SK-N-SH (cell line): Measurements from ENCODE around the gene CHPF. TPM values are rescaled to one million over a fixed set of nuclear protein-coding genes. Genes with fewer than 3 reads are reported as not detected.

Experiments used
- CTCF ChIA-PET: fragments of 300-600, 350-600 bp; formaldehyde crosslinking; extraction: SDS; loops from one replicate; lab custom pipeline; 2021; lab: Yijun Ruan, JAX
- POLR2A ChIA-PET: fragments of 350-600 bp; sonication (Branson Sonifier 250); formaldehyde crosslinking; extraction: SDS; loops from one replicate; lab custom pipeline; 2020; ENCODE audit warnings: antibody characterized with exemption, inconsistent platforms; lab: Yijun Ruan, JAX
- DNase-seq: peaks from one replicate; pipeline ENCODE4 v3.0.0; 2012
- H2AFZ ChIP-seq: fragments of 200-600 bp; sonication (generic); 2 replicates; pipeline ENCODE4 v1.8.1; 2016; ENCODE audit warnings: antibody characterized with exemption, mild to moderate bottlenecking, low read depth
- H3F3A ChIP-seq: fragments of 200-600 bp; sonication (generic); replicated peaks from 2 replicates; pipeline ENCODE3; 2016; ENCODE audit warnings: antibody characterized with exemption, mild to moderate bottlenecking; ENCODE audit not compliant: insufficient read depth
- H3K27ac ChIP-seq, 2 experiments: fragments of 200-500 bp in 1 of 2; fragments of 200-600 bp in 1 of 2; sonication (Bioruptor generic) in 1 of 2; sonication (generic), shearing (Covaris generic) in 1 of 2; 2 replicates each; pipeline versions ENCODE4 v1.5.1 to v1.6.1; 2014 to 2016; ENCODE audit warnings: low read depth in 2 of 2, inconsistent platforms in 1 of 2, low read length in 1 of 2, mild to moderate bottlenecking in 1 of 2, mixed read lengths in 1 of 2
- H3K27me3 ChIP-seq: fragments of 200-600 bp; sonication (generic), shearing (Covaris generic); 2 replicates; pipeline ENCODE4 v1.6.1; 2016; ENCODE audit warnings: mixed run types; ENCODE audit not compliant: insufficient read depth
- H3K36me3 ChIP-seq, 2 experiments: fragments of 200-500 bp in 1 of 2; fragments of 200-600 bp in 1 of 2; sonication (Bioruptor generic) in 1 of 2; sonication (generic) in 1 of 2; replicated peaks in 1 of 2; 2 replicates each; pipeline versions ENCODE3 to v1.5.1; 2014 to 2016; ENCODE audit warnings: low read length in 1 of 2, mild to moderate bottlenecking in 1 of 2; ENCODE audit not compliant: insufficient read depth in 2 of 2, control insufficient read depth in 1 of 2
- H3K4me1 ChIP-seq, 2 experiments: fragments of 200-500 bp in 1 of 2; fragments of 200-600 bp in 1 of 2; sonication (Bioruptor generic) in 1 of 2; sonication (generic), shearing (Covaris generic) in 1 of 2; 2 replicates each; pipeline versions ENCODE4 v1.5.1 to v1.6.1; 2014 to 2016; ENCODE audit warnings: low read depth in 1 of 2, low read length in 1 of 2, mixed run types in 1 of 2; ENCODE audit not compliant: insufficient read depth in 2 of 2, control insufficient read depth in 1 of 2
- H3K4me2 ChIP-seq: fragments of 200-600 bp; sonication (generic), shearing (Covaris generic); 2 replicates; pipeline ENCODE4 v1.6.1; 2017; ENCODE audit warnings: mixed run types
- H3K4me3 ChIP-seq, 2 experiments: fragments of 200-500 bp in 1 of 2; fragments of 200-600 bp in 1 of 2; sonication (Bioruptor generic) in 1 of 2; sonication (generic), shearing (Covaris generic) in 1 of 2; 2 replicates each; pipeline versions ENCODE4 v1.5.1 to v1.8.1; 2014 to 2016; ENCODE audit warnings: low read depth in 2 of 2, inconsistent platforms in 1 of 2, low read length in 1 of 2, mild to moderate bottlenecking in 1 of 2, mixed read lengths in 1 of 2, moderate library complexity in 1 of 2
- H3K79me2 ChIP-seq: fragments of 200-600 bp; sonication (generic); 2 replicates; pipeline ENCODE4 v1.8.1; 2017; ENCODE audit warnings: mild to moderate bottlenecking; ENCODE audit not compliant: insufficient read depth
- H3K9ac ChIP-seq: fragments of 200-600 bp; sonication (generic); 2 replicates; pipeline ENCODE4 v1.6.1; 2017; ENCODE audit warnings: mixed run types
- H3K9me2 ChIP-seq: fragments of 200-600 bp; sonication (generic); 2 replicates; pipeline ENCODE4 v1.6.1; 2017; ENCODE audit warnings: mixed run types
- H3K9me3 ChIP-seq: fragments of 200-600 bp; sonication (generic); 2 replicates; pipeline ENCODE4 v1.6.1; 2017; ENCODE audit warnings: mixed run types, mild to moderate bottlenecking, moderate library complexity
- H4K20me1 ChIP-seq: fragments of 200-600 bp; sonication (generic); 2 replicates; pipeline ENCODE4 v1.6.1; 2017; ENCODE audit warnings: mild to moderate bottlenecking, mixed run types; ENCODE audit not compliant: insufficient read depth
- CHD2 ChIP-seq: fragments of 150-350 bp; IDR thresholded peaks from 2 replicates; pipeline ENCODE4 v1.6.1; 2018; ENCODE audit warnings: low read length; ENCODE audit not compliant: partially characterized antibody
- EZH2phosphoT487 ChIP-seq: fragments of 200-600 bp; sonication (generic); IDR thresholded peaks from 2 replicates; pipeline ENCODE4 v1.6.1; 2017; ENCODE audit warnings: low read depth, mixed run types, mild to moderate bottlenecking, antibody characterized with exemption, moderate library complexity, borderline replicate concordance
- GATA2 ChIP-seq: sonication (generic); formaldehyde crosslinking; IDR thresholded peaks from 2 replicates; pipeline ENCODE4 v1.5.0; 2020; ENCODE audit warnings: mild to moderate bottlenecking, missing genetic modification reagents
- MEF2A ChIP-seq: IDR thresholded peaks from 2 replicates; pipeline ENCODE4 v1.4.0; 2012; ENCODE audit warnings: low read depth, borderline replicate concordance
- MXI1 ChIP-seq: IDR thresholded peaks from 2 replicates; pipeline ENCODE4 v1.6.1; 2012; ENCODE audit warnings: mild to moderate bottlenecking, low read depth, low read length, improper control_type of control experiment
- NFIC ChIP-seq: IDR thresholded peaks from 2 replicates; pipeline ENCODE4 v1.4.0; 2012; ENCODE audit warnings: borderline replicate concordance
- NRF1 ChIP-seq: IDR thresholded peaks from 2 replicates; pipeline ENCODE4 v1.6.1; 2012; ENCODE audit warnings: low read depth, mild to moderate bottlenecking, low read length
- POLR2AphosphoS5 ChIP-seq: IDR thresholded peaks from 2 replicates; pipeline ENCODE4 v1.6.1; 2012; ENCODE audit warnings: low read depth, low read length
- RCOR1 ChIP-seq: fragments of 150-350 bp; IDR thresholded peaks from 2 replicates; pipeline ENCODE4 v1.6.1; 2017; ENCODE audit warnings: antibody characterized with exemption, low read length
- SIN3A ChIP-seq: IDR thresholded peaks from 2 replicates; pipeline ENCODE4 v1.6.1; 2012; ENCODE audit warnings: low read depth, mild to moderate bottlenecking, low read length, moderate library complexity, borderline replicate concordance
- TAF1 ChIP-seq: IDR thresholded peaks from 2 replicates; pipeline ENCODE4 v1.6.1; 2012; ENCODE audit warnings: low read depth, mild to moderate bottlenecking, low read length, moderate library complexity, borderline replicate concordance
- TCF12 ChIP-seq: IDR thresholded peaks from 2 replicates; pipeline ENCODE4 v1.4.0; 2012
- WGBS: methylation state at CpG from one replicate; pipeline ENCODE4 v1.1.6; 2017; ENCODE audit warnings: low lambda C conversion rate; 5-methylcytosine and 5-hydroxymethylcytosine counted together
- polyA plus RNA-seq, 3 experiments: library from polyadenylated mRNA; depleted of rRNA; stranded (reverse); fragments of >200 nt; gene quantifications; 2 replicates each; pipeline ENCODE4 v1.2.3, GENCODE V29; 2012
- TF ChIP-seq, protein P1 (sequence below): fragments of 150-350 bp; IDR thresholded peaks from 2 replicates; pipeline ENCODE4 v1.6.1; 2017; ENCODE audit warnings: antibody characterized with exemption, low read length, low read depth, borderline replicate concordance
- TF ChIP-seq, protein P2 (sequence below): IDR thresholded peaks from 2 replicates; pipeline ENCODE4; 2012
- TF ChIP-seq, protein P3 (sequence below): fragments of 200-600 bp; sonication (generic); IDR thresholded peaks from 2 replicates; pipeline ENCODE4 v1.6.1; 2017; ENCODE audit warnings: antibody characterized with exemption, mild to moderate bottlenecking, moderate library complexity
- TF ChIP-seq, protein P4 (sequence below): IDR thresholded peaks from 2 replicates; pipeline ENCODE4 v1.4.0; 2012; ENCODE audit warnings: low read depth
- TF ChIP-seq, protein P5 (sequence below): IDR thresholded peaks from 2 replicates; pipeline ENCODE4 v1.4.0; 2012; ENCODE audit warnings: low read depth, borderline replicate concordance

The CHPF gene
- polyA plus RNA-seq, 1 of the 3 experiments (the other 2 are of a cell fraction): 141 TPM

DNA sequence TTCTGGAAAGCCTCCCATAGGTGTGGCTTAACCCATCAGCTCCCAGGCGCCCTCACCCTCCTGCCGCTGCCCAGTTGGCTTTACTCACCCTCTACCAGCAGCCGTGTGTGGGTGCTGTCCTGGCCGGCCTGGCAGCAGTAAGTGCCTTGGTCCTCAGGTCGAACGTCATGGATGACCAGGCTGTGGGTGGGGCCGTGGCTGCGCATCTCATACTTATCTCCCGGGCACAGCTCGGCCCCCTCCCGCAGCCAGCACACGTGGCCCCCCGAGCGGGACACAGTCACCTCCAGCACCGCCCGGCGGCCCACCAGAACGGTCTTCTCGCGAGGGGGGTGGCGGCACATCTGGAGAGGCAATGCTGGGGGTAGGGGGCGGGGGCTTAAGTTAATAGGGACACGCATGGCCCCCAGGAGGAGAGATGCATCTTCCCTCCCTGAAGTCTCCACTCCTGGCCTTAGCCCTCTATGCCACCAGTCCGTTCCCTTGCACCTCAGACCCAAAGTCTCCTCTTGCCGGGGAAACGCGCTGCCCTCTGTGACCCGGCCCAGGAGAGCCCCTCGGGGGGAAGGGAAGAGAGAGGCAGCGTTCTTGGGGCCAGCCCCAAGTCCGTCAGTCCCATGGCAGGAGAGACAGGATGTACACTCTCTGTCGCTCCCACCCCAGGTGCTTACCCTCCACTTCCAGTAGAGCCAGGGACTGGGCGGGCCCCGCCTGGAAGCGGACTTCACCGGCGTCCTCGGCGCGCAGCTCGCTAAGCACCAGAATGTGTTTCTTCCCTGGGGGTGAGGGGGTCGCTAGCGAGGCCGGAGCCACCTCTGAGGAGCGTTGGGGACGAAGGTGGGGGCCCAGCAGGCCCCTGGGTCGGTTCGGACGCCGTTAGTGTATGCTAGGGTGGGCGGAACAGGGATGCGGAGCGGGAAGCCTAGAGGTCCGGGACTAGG lies 8.1 kb upstream of the CHPF start:
- H3K79me2 ChIP-seq: no peaks in the 10 kb centered on the region
- peak overlapping the region; percentile 98 for H3K4me2 ChIP-seq
- TF ChIP-seq CHD2: peak; percentile 3
- no peak for TF ChIP-seq POLR2AphosphoS5
- peak; percentile 48; the same call in 1 of the 2 replicates for TF ChIP-seq NRF1
- no peak for TF ChIP-seq MEF2A
- TF ChIP-seq, protein P1, sequence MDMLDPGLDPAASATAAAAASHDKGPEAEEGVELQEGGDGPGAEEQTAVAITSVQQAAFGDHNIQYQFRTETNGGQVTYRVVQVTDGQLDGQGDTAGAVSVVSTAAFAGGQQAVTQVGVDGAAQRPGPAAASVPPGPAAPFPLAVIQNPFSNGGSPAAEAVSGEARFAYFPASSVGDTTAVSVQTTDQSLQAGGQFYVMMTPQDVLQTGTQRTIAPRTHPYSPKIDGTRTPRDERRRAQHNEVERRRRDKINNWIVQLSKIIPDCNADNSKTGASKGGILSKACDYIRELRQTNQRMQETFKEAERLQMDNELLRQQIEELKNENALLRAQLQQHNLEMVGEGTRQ: 0 out of 2 replicates have a peak, but pooled peaks have one; percentile 14
- CTCF ChIA-PET: interaction anchor here (1.1 to 3.9 kb wide), 10 partner anchors 9 to 149 kb away, joined by 3 to 36 read pairs (median 4); partner anchors contain the start of gene STK11IP
- peak overlapping the region; percentile 73 for H3K9ac ChIP-seq
- no peaks in the 10 kb centered on the region for H3F3A ChIP-seq
- no peaks in the 10 kb centered on the region for H3K36me3 ChIP-seq
- no peaks in the 10 kb centered on the region for H4K20me1 ChIP-seq
- H3K4me1 ChIP-seq: peaks cover 0 to 27% of the 10 kb centered on the region in 2 experiments; a peak in 1 of 4 replicates
- H3K27me3 ChIP-seq: no peaks in the 10 kb centered on the region
- 6% methylated on average over 17 of the region's 54 CpGs for WGBS
- H2AFZ ChIP-seq: peak overlapping the region; percentile 96
- H3K9me2 ChIP-seq: no peaks in the 10 kb centered on the region
- peak overlapping the region; percentile 67 to 74 for H3K4me3 ChIP-seq
- H3K9me3 ChIP-seq: no peaks in the 10 kb centered on the region
- peak overlapping the region; percentile 36 to 78; a peak in 3 of 4 replicates for H3K27ac ChIP-seq
- POLR2A ChIA-PET: interaction anchor here (0.8 to 2.9 kb wide), 7 partner anchors 8 to 46 kb away, joined by 3 to 25 read pairs (median 9); partner anchors contain the start of genes CHPF, INHA, OBSL1 and STK11IP
- peak; percentile 86 for DNase-seq

DNA sequence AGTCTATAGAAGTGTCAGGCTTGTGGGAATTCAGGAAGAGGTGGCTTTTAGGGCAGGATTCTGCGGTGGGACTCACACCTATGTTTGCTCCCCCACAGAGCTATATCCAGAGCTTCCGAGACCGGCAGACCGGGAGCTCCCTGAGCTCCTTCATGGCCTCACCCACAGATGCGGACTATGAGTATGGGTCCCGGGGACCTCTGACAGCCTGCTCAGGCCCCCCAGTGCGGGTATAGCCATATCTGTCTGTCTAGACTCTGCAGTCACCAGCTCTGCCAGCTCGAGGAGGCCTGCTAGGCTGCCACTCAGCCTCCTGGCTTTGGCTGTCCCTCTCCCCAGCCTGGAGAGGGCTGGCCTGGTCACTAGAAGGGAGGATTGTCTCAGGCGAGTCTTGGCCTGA lies 6.0 kb upstream of the CHPF start:
- Histone ChIP-seq H3F3A (no peaks in the 10 kb centered on the region), H3K36me3 (peaks cover 0 to 2% of the 10 kb centered on the region in 2 experiments), H3K4me3 (no peak overlapping the region), H3K27me3 (no peaks in the 10 kb centered on the region), H3K9me2 (no peaks in the 10 kb centered on the region), H3K79me2 (no peaks in the 10 kb centered on the region), H3K4me2 (no peak overlapping the region), H3K9ac (no peak overlapping the region), H3K4me1 (peaks cover 0 to 35% of the 10 kb centered on the region in 2 experiments; a peak in 1 of 4 replicates), H3K27ac (no peak overlapping the region), H4K20me1 (no peaks in the 10 kb centered on the region), H3K9me3 (no peaks in the 10 kb centered on the region), H2AFZ (no peak overlapping the region)
- POLR2A ChIA-PET: interaction anchor here (0.8 kb wide), 1 partner anchor 10 kb away, joined by 3 read pairs; no protein-coding TSS in a partner anchor
- no peak for DNase-seq
- WGBS: 76% methylated on average over 4 of the region's 9 CpGs
- CTCF ChIA-PET: interaction anchor here (0.9 to 3.0 kb wide), 7 partner anchors 11 to 374 kb away, joined by 3 to 23 read pairs (median 5); no protein-coding TSS in a partner anchor
- TF ChIP-seq, protein P2, sequence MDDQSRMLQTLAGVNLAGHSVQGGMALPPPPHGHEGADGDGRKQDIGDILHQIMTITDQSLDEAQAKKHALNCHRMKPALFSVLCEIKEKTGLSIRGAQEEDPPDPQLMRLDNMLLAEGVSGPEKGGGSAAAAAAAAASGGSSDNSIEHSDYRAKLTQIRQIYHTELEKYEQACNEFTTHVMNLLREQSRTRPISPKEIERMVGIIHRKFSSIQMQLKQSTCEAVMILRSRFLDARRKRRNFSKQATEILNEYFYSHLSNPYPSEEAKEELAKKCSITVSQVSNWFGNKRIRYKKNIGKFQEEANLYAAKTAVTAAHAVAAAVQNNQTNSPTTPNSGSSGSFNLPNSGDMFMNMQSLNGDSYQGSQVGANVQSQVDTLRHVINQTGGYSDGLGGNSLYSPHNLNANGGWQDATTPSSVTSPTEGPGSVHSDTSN: no peak
- TF ChIP-seq SIN3A: no peak
- TF ChIP-seq, protein P3, sequence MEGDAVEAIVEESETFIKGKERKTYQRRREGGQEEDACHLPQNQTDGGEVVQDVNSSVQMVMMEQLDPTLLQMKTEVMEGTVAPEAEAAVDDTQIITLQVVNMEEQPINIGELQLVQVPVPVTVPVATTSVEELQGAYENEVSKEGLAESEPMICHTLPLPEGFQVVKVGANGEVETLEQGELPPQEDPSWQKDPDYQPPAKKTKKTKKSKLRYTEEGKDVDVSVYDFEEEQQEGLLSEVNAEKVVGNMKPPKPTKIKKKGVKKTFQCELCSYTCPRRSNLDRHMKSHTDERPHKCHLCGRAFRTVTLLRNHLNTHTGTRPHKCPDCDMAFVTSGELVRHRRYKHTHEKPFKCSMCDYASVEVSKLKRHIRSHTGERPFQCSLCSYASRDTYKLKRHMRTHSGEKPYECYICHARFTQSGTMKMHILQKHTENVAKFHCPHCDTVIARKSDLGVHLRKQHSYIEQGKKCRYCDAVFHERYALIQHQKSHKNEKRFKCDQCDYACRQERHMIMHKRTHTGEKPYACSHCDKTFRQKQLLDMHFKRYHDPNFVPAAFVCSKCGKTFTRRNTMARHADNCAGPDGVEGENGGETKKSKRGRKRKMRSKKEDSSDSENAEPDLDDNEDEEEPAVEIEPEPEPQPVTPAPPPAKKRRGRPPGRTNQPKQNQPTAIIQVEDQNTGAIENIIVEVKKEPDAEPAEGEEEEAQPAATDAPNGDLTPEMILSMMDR: no peak
- no peak for TF ChIP-seq TAF1
- no peak for TF ChIP-seq RCOR1
- TF ChIP-seq GATA2 (CRISPR knock-in tag): no peak
- TF ChIP-seq TCF12: no peak
- no peak for TF ChIP-seq MXI1
- TF ChIP-seq NFIC: no peak
- TF ChIP-seq, protein P4, sequence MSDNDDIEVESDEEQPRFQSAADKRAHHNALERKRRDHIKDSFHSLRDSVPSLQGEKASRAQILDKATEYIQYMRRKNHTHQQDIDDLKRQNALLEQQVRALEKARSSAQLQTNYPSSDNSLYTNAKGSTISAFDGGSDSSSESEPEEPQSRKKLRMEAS: no peak
- TF ChIP-seq, protein P5, sequence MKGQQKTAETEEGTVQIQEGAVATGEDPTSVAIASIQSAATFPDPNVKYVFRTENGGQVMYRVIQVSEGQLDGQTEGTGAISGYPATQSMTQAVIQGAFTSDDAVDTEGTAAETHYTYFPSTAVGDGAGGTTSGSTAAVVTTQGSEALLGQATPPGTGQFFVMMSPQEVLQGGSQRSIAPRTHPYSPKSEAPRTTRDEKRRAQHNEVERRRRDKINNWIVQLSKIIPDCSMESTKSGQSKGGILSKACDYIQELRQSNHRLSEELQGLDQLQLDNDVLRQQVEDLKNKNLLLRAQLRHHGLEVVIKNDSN: no peak
- no peak for TF ChIP-seq EZH2phosphoT487
